Measurements from ENCODE around the gene SYNE3.
"Not testable (repeated sequence)": the region's sequence is repeated elsewhere in the genome, so short reads cannot be mapped to it uniquely, and the experiment has no call there.

SYNE3 gene

GRCh38 chr14:95523051-95523814 lies 6.8 kb upstream of the SYNE3 start:
- DNase-seq, result peak; percentile 47

- DNase-seq, result no peak
Observed at GRCh38 chr14:95522556-95522955, 6.1 kb upstream of the SYNE3 start.

- DNase-seq, result no peak
Observed at GRCh38 chr14:95522116-95522515, 5.7 kb upstream of the SYNE3 start.

- DNase-seq, result no peak
Observed at GRCh38 chr14:95521001-95521400, 4.6 kb upstream of the SYNE3 start.

- peak; percentile 10 for DNase-seq
Observed at GRCh38 chr14:95520346-95520745, 3.9 kb upstream of the SYNE3 start.

GRCh38 chr14:95519699-95520098 lies 3.2 kb upstream of the SYNE3 start:
- DNase-seq, result peak; percentile 39

- no peak for DNase-seq
Observed at GRCh38 chr14:95518045-95518751, 1.7 kb upstream of the SYNE3 start.

- DNase-seq, result peak; percentile 45
Observed at GRCh38 chr14:95515596-95516552, 576 bp downstream of the SYNE3 start.

GRCh38 chr14:95515080-95515489 lies 1.4 kb downstream of the SYNE3 start:
- peak; percentile 69 for DNase-seq

- DNase-seq, result no peak
Observed at GRCh38 chr14:95514131-95515079, 2.0 kb downstream of the SYNE3 start.

- DNase-seq, result no peak
Observed at GRCh38 chr14:95513291-95513690, 3.2 kb downstream of the SYNE3 start.

- DNase-seq, result no peak
Observed at GRCh38 chr14:95511687-95512086, 4.8 kb downstream of the SYNE3 start.

- DNase-seq, result no peak
Observed at GRCh38 chr14:95510804-95511203, 5.6 kb downstream of the SYNE3 start.

- not testable (repeated sequence) for DNase-seq
Observed at GRCh38 chr14:95510344-95510743, 6.1 kb downstream of the SYNE3 start.

- no peak for DNase-seq
Observed at GRCh38 chr14:95509495-95509894, 7.0 kb downstream of the SYNE3 start.

- no peak for DNase-seq
Observed at GRCh38 chr14:95508377-95508776, 8.1 kb downstream of the SYNE3 start.

GRCh38 chr14:95507701-95508103 lies 8.7 kb downstream of the SYNE3 start:
- DNase-seq, result peak; percentile 10

- DNase-seq, result peak; percentile 75
Observed at GRCh38 chr14:95507174-95507573, 9.3 kb downstream of the SYNE3 start.

- DNase-seq, result no peak
Observed at GRCh38 chr14:95505030-95505589, 11.3 kb downstream of the SYNE3 start.

GRCh38 chr14:95504135-95505029 lies 12.1 kb downstream of the SYNE3 start:
- no peak for DNase-seq

Measured in GF-D8 (cell line).